Superior temporal gyrus (tissue), 1 donor: ENCODE data around the gene HECTD3.
A peak's percentile ranks its signal among the peaks of the same experiment; 100 is the strongest.
"Not testable (repeated sequence)": the region's sequence is repeated elsewhere in the genome, so short reads cannot be mapped to it uniquely, and the experiment has no call there.

ENCODE experiments used
- DNase-seq: peaks from one replicate; pipeline ENCODE4 v3.0.0-alpha.2; 2016; ENCODE audit errors: extremely low spot score

Gene HECTD3

DNA sequence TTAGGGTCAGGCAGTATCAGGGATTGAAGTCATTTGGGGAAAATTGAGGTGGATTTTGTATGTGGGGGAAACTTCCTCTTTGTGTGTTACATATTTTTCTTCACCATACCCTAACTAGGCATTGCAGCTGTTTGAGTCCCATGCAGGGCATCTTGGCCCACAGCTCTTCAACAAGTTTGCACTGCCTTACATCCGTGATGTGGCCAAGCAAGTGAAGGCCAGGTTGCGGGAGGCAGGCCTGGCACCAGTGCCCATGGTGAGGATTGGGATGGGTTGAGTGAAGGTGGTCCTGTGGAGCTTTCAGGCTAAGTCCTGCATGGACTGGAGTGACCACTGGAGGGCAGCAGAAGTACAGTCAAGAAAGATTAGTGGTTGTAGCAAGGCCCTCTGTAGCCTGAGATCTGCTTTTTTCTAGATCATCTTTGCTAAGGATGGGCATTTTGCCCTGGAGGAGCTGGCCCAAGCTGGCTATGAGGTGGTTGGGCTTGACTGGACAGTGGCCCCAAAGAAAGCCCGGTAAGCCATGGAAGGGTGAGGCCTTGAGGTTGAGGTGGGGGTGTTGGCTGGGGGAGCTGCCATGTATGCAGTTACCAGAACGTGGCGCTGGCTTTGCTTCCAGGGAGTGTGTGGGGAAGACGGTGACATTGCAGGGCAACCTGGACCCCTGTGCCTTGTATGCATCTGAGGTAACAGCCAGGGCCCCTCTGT is 3.4 kb upstream of the HECTD3 start:
- DNase-seq, result peak; percentile 93

GRCh38 chr1:45013551-45014209 is 2.6 kb upstream of the HECTD3 start:
- no peak for DNase-seq

DNA sequence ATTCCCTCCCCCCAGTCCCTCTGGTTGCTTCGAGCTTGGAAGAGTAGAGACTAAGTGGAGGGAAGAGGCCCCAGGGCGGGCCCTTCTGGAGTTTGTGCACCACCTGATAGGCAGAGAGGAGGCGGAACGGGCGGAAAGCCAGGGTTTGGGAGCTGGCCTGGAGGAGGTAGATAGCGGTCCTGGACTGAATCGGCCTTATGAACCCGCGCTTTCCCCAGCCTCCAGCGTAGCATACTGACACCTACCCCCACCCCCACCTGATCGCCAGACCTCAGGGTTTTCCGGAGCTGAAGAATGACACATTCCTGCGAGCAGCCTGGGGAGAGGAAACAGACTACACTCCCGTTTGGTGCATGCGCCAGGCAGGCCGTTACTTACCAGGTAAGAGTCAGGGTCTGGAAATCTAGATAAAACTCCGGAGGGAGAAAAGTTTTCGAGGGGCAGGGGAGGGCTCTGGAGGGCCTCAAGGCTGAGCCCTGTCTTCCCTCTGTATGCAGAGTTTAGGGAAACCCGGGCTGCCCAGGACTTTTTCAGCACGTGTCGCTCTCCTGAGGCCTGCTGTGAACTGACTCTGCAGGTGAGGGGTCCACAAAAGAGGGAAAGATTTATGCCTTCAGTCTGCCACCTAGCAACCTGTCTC is 1.6 kb upstream of the HECTD3 start:
- peak; percentile 33 for DNase-seq

DNA sequence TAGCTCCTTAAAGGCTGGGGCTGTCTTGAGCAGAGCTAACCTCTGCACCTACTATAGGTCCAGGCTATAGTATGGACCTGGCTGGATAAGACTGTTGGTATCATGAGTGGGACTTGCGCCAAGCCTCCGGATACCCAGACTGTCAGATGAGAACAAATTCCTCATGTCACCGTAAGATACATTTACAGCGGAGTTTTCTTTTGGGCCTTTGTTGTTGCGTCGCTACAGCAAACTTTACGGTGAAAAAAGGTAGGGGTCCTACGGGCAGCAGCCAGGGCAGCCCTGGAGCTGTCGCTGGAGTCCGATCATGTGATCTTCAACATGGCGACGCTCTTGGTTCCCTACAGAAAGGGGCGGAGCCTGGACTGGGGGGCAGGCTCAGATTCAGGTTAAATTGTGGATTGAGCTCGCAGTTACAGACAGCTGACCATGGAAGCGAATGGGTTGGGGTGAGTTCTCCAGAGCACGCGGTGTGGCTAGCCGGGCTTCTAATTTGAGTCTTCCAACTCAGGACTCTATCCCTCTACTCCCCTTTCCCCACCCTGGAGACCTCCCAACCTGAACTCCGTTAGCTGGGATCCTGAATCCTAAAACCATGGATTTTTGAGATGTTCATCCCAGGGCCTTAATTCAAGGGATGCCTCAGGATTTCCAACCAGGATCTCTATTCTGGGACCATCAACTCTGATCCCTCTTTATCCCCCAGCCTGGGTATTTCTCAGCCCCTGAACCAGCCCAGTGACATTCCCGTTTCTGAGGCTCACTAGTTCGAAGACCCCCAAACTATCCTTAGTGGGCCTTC is 914 bp upstream of the HECTD3 start, which contains the start of gene UROD:
Gene UROD, plus strand, starts transcription at position 418 of the 802 bp plus-strand sequence. Its CDS starts 12 bp downstream, at position 430.
- DNase-seq, result peak; percentile 99

DNA sequence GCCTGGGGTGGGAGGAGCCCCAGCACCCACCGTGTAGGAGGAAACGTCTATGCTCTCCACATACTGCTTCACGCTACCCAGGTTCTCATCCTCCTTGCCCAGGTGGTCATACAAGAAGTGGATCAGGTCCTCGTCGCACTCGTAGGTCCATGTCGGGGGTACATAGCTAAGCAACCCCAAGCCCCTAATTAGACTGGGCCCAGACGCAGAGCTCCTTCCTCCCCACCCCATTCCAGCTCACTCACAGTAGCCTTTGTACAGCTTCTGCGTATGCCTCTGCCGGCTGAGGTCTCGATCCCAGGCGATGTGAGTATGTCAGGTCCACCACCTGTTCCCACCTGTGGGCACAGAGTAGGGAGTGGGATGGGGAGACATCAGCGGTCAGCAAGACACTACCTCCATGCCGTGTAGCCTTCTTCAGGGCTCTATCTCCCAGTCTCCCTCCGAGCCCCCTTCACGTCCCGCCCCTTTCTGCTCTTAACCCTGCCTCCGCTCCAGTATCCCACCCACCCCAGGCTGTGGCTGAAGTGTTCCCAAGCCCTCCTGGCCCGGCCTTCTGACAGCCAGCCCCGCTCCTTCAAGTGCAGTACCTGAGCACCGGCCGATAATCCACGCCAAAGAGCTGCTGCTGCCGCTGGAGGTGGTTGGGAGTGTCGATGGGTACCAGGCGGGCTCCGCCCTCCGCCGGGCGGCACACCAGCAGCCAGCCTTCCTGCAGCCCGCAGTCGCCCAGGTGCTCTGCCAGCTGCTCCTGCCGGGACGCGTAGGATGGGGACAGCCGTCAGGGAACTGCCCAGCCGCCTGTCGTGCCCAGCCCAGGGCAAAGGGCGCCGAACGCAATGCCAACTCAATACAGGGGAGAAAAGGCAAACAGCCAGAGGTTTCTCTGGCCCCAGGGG is 919 bp downstream of the HECTD3 start:
- no peak for DNase-seq

GRCh38 chr1:45009296-45009865 is 1.7 kb downstream of the HECTD3 start:
- DNase-seq, result no peak

- no peak for DNase-seq
These were observed 2.6 kb downstream of the HECTD3 start for GRCh38 chr1:45008516-45008915.

- no peak for DNase-seq
These were observed 3.0 kb downstream of the HECTD3 start for GRCh38 chr1:45008076-45008475.

- DNase-seq, result no peak
These were observed 3.8 kb downstream of the HECTD3 start for GRCh38 chr1:45007311-45007710.

- DNase-seq, result no peak
These were observed 5.4 kb downstream of the HECTD3 start for GRCh38 chr1:45005761-45006160.

DNA sequence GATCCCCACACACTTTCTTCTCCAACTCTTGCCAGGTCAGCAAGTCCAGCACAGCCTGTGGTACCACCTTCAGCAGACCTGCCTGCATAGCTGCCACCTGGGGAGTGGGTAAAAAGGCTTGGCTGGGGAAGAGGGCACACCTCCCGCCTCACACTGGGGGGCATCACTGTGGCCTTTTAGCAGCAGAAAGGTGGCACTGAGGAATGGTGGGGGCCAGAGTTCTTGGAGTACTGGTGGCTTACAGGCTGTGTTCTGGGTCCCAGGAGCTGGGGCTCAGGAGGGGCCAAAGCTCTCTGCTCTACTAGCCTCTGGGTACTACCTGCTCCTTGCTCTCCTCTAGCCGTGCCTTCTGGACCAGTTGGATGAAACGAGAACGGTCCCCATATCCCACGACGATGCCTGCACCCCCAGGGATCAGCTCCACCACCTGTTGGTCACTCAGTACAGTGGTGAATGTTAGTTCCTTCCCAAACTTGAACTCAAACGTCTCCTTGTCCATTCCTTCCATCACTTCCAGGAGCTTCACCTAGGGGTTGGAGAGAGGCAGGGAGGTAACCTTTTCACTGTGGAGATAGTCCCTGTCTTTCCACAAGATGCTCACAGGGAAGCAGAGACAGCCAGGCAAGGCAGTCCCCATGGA is 6.7 kb downstream of the HECTD3 start:
- DNase-seq, result no peak

DNA sequence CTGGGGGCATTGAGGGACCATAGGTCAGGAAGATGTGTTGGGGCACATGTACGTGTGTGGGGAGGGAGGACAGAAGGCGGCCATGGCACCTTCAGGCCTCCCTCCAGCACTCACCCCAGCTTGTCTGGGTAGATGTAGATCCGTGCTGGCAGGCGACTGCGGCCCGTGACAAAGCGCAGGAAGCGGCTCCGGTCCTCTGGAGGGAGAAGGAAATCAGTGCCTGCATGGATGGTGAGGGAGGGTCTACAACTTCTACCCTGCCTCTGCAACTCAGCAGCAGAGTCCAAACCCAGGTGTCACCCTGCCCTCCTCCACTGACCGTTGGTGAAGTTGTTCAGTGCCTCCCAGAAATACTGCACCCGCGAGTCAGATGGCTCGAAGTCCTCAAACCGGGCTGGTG is 7.4 kb downstream of the HECTD3 start:
- no peak for DNase-seq

DNA sequence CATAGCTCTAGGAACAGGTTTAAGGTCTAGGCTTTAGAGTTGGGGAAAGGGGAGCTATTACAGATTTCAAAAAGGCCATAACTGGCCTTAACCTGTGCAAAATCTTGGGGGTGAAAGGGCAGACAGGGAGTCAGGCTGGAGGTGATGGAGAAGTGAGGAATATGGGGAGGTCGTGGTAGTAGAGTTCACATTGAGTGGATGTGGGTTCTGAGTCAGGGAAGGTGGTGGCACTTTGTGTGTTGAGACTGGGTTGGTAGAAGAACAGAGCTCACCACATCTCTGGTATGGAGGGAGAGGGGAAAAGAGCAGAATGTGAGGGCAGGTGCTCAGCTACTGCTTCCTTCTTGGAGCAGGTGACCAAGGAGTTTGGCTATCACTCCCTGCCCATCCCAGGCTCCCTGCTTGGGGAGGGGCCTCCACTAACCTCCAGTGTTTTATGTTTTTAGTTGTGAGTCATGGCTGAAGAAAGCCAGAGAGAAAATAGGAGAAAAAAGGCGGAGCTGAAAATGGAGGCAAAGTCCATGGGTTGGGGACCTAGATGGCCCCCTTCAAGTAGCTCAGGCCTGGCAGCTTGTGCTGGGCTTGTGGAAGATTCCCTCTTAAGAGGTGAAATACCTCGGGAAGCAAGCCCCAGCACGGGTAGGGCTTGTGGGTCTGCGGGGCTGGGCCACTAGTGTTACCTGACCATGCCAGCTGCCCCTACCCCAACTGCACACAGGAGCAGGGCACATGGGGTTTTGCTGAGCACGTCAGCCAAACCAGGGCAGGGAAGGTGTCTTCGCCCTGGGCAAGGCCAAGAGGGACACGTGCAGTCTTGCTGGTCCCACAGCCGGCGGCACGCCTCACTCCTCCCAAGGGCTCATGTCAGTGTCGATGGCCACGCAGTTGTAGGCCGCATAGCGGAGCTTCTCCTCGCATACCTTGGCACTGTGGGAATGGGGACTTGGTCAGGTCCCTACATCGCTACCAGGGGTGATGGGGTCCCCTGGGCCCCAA is 8.2 kb downstream of the HECTD3 start:
- no peak for DNase-seq

DNA sequence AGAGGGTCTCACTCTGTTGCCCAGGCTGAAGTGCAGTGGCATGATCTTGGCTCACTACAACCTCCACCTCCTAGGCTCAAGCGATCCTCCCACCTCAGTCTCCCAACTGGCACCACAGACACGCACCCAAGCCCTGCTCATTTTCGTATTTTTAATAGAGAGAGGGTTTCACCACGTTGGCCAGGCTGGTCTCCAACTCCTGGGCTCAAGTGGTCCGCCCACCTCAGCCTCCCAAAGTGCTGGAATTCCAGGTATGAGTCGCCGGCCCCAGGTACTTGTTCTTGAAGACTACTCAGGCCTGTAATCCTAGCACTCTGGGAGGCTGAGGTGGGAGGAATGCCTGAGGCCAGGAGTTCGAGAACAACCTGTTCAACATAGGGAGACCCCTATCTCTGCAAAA is 9.5 kb downstream of the HECTD3 start:
- DNase-seq, result not testable (repeated sequence)

- DNase-seq, result no peak
These were observed 10.1 kb downstream of the HECTD3 start for GRCh38 chr1:45001011-45001481.

DNA sequence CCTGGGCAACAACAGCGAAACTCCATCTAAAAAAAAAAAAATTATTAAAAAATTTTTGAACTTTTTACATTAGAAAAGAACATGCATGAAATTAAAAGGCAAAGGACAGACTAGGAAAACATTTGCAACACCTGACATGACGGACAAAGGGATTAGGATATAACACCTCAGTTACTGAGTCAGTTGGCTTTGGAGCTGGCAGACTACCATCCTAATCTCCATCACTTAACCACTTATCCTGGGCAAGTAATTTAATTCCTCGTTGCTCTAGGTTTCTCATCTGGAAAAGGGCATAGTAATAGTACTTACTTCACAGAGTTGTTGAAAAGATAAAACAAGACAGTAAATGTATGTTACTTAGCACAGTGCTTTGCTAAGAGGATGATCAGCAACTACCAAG is 11.9 kb downstream of the HECTD3 start:
- DNase-seq, result no peak

GRCh38 chr1:44995467-44996238 is 15.5 kb downstream of the HECTD3 start:
- no peak for DNase-seq

DNA sequence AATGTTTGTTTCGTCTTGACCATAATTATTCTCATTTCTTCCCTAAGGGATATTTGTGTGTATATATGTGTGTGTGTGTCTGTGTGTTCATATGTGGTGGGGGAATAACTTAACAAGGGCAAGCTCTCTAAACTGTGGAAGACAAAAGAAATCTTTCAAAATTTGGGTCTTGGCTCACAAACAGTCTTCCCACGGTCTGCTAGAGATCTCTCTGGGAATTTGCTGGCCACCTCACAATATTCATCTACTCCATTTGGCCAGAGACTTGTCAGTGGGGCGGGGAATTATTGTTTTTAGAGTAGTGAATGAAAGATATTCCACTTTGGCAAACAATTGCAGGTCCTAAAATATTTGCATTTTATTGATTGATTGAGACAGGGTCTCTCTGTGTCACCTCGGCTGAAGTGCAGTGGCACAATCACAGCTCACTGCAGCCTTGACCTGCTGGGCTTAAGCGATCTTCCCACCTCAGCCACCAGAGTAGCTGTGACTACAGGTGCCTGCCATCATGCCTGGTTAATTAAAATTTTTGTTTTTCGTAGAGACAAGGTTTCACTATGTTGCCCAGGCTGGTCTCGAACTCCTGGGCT is 16.7 kb downstream of the HECTD3 start:
- no peak for DNase-seq
